Endodermal cell (in vitro differentiated cells): Measurements from ENCODE around the gene TNIK. TPM values are rescaled to one million over a fixed set of nuclear protein-coding genes. Genes with fewer than 3 reads are reported as not detected.

ENCODE experiments used
- DNase-seq: peaks from one replicate; pipeline ENCODE4 v3.0.0-alpha.2; 2017
- H3K27ac ChIP-seq: 2 replicates; pipeline ENCODE4 v1.5.1; 2013; ENCODE audit warnings: mild to moderate bottlenecking, low read depth, low read length, moderate library complexity
- H3K27me3 ChIP-seq: 2 replicates; pipeline ENCODE4 v1.6.1; 2013; ENCODE audit warnings: mild to moderate bottlenecking, low read length, moderate library complexity; ENCODE audit not compliant: insufficient read depth, control insufficient read depth, poor library complexity, severe bottlenecking
- H3K36me3 ChIP-seq: 2 replicates; pipeline ENCODE4 v1.7.0; 2013; ENCODE audit warnings: mild to moderate bottlenecking, low read length, moderate library complexity; ENCODE audit not compliant: control insufficient read depth, insufficient read depth
- H3K4me1 ChIP-seq: one replicate; pipeline ENCODE4 v1.7.0; 2013; ENCODE audit warnings: low read length; ENCODE audit not compliant: control insufficient read depth, insufficient read depth
- H3K4me3 ChIP-seq: 2 replicates; pipeline ENCODE4 v1.5.1; 2013; ENCODE audit warnings: mild to moderate bottlenecking, low read length, moderate library complexity
- H3K9ac ChIP-seq: 2 replicates; pipeline ENCODE4 v1.6.1; 2013; ENCODE audit warnings: mild to moderate bottlenecking, low read length, moderate library complexity; ENCODE audit not compliant: poor library complexity, severe bottlenecking; ENCODE audit errors: extremely low read depth
- H3K9me3 ChIP-seq: 2 replicates; pipeline ENCODE4 v1.6.1; 2013; ENCODE audit warnings: mild to moderate bottlenecking, low read length, moderate library complexity; ENCODE audit not compliant: control insufficient read depth
- H3K27ac Mint-ChIP-seq: 2 replicates; pipeline ENCODE4 v1.8.0; 2020; ENCODE audit warnings: mixed read lengths
- H3K27me3 Mint-ChIP-seq: 2 replicates; pipeline ENCODE4 v1.8.0; 2021; ENCODE audit warnings: mild to moderate bottlenecking, mixed read lengths; ENCODE audit not compliant: insufficient read depth
- H3K36me3 Mint-ChIP-seq: 2 replicates; pipeline ENCODE4 v1.8.0; 2020; ENCODE audit warnings: low read depth, mixed read lengths
- H3K4me1 Mint-ChIP-seq: 2 replicates; pipeline ENCODE4 v1.8.0; 2020; ENCODE audit warnings: mixed read lengths
- H3K4me3 Mint-ChIP-seq: 2 replicates; pipeline ENCODE4 v1.8.0; 2020; ENCODE audit warnings: mild to moderate bottlenecking, moderate library complexity, mixed read lengths
- H3K9me3 Mint-ChIP-seq: 2 replicates; pipeline ENCODE4 v1.8.0; 2020; ENCODE audit warnings: mild to moderate bottlenecking, mixed read lengths
- CTCF ChIP-seq: fragments of 200-600 bp; sonication (generic); conservative IDR thresholded peaks from 2 replicates; pipeline ENCODE4 v1.5.0; 2021; ENCODE audit warnings: antibody characterized with exemption, mild to moderate bottlenecking
- WGBS, 2 experiments: methylation state at CpG; one replicate each; pipeline versions ENCODE4 v1.1.5 to v1.1.7; 2013; ENCODE audit warnings: missing lambda C conversion rate in 2 of 2, mixed read lengths in 1 of 2; ENCODE audit not compliant: insufficient coverage in 1 of 2, insufficient read length in 1 of 2; 5-methylcytosine and 5-hydroxymethylcytosine counted together
- total RNA-seq, 2 donors: library from RNA; stranded (reverse); fragmentation: NEBNext Ultra II Directional in 1 of 2; extraction: Animal tissue kit (Norgen Biotek cat#: 25700) in 1 of 2; gene quantifications; 2 replicates in 1 of 2; 3 replicates in 1 of 2; pipeline ENCODE4 v1.2.1, GENCODE V29; 2021

TNIK gene
- total RNA-seq, 2 donors from 2014 or later = 12.2 to 14.9 TPM

- Histone ChIP-seq H3K27ac (no peak overlapping the region), H3K9me3 (peaks cover 3% of the 10 kb centered on the region), H3K27me3 (no peaks in the 10 kb centered on the region), H3K9ac (no peak overlapping the region), H3K36me3 (no peaks in the 10 kb centered on the region), H3K4me1 (no peaks in the 10 kb centered on the region), H3K4me3 (no peak overlapping the region)
- no peak overlapping the region for H3K4me3 Mint-ChIP-seq
- no peaks in the 10 kb centered on the region for H3K27me3 Mint-ChIP-seq
- no peak for DNase-seq
- peaks cover 3% of the 10 kb centered on the region for H3K4me1 Mint-ChIP-seq
- no peak for TF ChIP-seq CTCF
- WGBS, 2 experiments = 90 to 100% methylated on average over 2 to 3 of the region's 3 CpGs
- H3K36me3 Mint-ChIP-seq = no peaks in the 10 kb centered on the region
- peaks cover 8% of the 10 kb centered on the region for H3K9me3 Mint-ChIP-seq
- no peak overlapping the region for H3K27ac Mint-ChIP-seq
Observed at GRCh38 chr3:171419457-171419856, 40.7 kb downstream of the TNIK start.

- peaks cover 9% of the 10 kb centered on the region for H3K4me1 Mint-ChIP-seq
Observed at GRCh38 chr3:171417813-171418212, 42.4 kb downstream of the TNIK start.

GRCh38 chr3:171417137-171417536, 43.1 kb downstream of the TNIK start:
- H3K27me3 Mint-ChIP-seq = peaks cover 2% of the 10 kb centered on the region
- DNase-seq = no peak
- no peaks in the 10 kb centered on the region for H3K9me3 ChIP-seq
- no peak overlapping the region for H3K27ac ChIP-seq
- peaks cover 9% of the 10 kb centered on the region for H3K4me1 Mint-ChIP-seq
- no CpG with 5 or more reads among the region's 1 CpG for WGBS, 2 experiments
- H3K36me3 ChIP-seq = no peaks in the 10 kb centered on the region
- H3K36me3 Mint-ChIP-seq = no peaks in the 10 kb centered on the region
- H3K9ac ChIP-seq = no peak overlapping the region
- no peaks in the 10 kb centered on the region for H3K27me3 ChIP-seq
- no peaks in the 10 kb centered on the region for H3K9me3 Mint-ChIP-seq
- H3K4me3 ChIP-seq = no peak overlapping the region
- H3K4me1 ChIP-seq = no peaks in the 10 kb centered on the region
- H3K27ac Mint-ChIP-seq = no peak overlapping the region
- TF ChIP-seq CTCF = no peak
- H3K4me3 Mint-ChIP-seq = no peak overlapping the region

More at GRCh38 chr3:171417813-171418212, 42.4 kb downstream of the TNIK start:
- H3K36me3 Mint-ChIP-seq = no peaks in the 10 kb centered on the region
- H3K9me3 Mint-ChIP-seq = no peaks in the 10 kb centered on the region
- WGBS, 2 experiments = 77 to 88% methylated on average over 2 to 3 of the region's 3 CpGs
- DNase-seq = no peak
- TF ChIP-seq CTCF = no peak
- no peak overlapping the region for H3K27ac Mint-ChIP-seq
- Histone ChIP-seq H3K36me3 (no peaks in the 10 kb centered on the region), H3K9ac (no peak overlapping the region), H3K4me3 (no peak overlapping the region), H3K27ac (no peak overlapping the region), H3K9me3 (no peaks in the 10 kb centered on the region), H3K27me3 (no peaks in the 10 kb centered on the region), H3K4me1 (no peaks in the 10 kb centered on the region)
- no peak overlapping the region for H3K4me3 Mint-ChIP-seq
- peaks cover 2% of the 10 kb centered on the region for H3K27me3 Mint-ChIP-seq
